Measurements from ENCODE around the gene PROSER2. TPM values are rescaled to one million over a fixed set of nuclear protein-coding genes. Genes with fewer than 3 reads are reported as not detected.

Gene PROSER2
- total RNA-seq, 2 donors from 2014 or later: 24.7 to 39.9 TPM

DNA sequence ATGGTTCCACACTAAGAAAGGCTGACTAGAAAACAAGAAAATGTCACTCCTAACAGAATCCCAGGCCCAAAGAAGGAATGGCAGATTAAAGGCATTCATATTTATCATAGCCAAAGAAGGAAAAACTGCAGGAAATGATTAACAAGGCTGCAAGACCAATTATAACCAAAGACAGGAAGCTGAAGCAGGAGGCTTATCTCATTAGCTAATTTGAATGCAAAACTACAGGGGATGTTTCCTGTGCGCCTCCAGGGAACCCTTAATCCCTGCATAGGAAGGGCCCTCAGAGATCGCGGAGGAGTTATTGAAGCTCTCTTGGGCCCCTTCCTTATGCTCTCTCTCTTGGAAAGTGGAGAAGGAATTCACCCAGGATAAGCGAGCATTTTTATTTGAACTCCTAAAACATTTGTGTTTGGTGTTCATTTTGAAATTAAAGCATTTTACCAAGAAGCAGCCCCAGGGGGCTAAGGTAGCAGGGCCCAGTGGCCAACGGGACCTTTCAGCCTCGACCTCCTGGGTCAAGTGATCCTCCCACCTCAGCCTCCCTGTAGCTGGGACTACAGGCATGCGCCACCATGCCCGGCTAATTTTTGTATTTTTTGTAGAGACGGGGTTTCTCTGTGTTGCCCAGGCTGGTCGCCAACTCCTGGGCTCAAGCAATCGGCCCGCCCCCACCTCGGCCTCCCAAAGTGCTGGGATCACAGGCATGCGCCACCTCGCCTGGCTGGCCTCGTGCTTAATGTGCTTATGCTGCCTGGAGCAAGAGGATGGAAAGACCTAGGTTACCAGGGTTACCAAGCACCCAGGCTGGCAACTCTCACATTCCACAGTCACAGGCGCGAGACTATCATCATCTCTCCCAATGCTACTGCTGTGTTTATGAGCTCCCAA lies 24.1 kb upstream of the PROSER2 start:
- 77% methylated on average over 18 of the region's 18 CpGs for WGBS

DNA sequence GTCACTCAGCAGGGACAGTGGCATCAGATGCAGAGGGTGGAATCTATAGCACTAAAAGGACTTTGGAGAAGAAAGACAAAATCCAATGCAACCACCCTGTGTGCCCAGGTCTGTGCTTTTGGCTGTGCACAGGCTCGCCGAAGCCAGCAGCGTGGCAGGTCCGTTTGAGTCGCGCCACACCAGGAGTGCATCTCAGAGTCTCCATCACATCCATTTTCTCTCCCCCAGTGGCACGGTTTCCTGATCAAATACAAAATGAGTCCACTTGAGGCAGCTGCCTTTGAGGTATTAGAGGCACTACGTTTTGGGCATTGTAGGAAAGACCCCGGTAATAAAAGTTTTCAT lies 23.4 kb upstream of the PROSER2 start:
- H3K9me3 ChIP-seq: no peaks in the 10 kb centered on the region
- TF ChIP-seq POLR2A (IDR thresholded peaks at IDR 0.05) (no peak), POLR2AphosphoS5 (IDR thresholded peaks at IDR 0.05) (no peak)
- TF ChIP-seq, protein P1, sequence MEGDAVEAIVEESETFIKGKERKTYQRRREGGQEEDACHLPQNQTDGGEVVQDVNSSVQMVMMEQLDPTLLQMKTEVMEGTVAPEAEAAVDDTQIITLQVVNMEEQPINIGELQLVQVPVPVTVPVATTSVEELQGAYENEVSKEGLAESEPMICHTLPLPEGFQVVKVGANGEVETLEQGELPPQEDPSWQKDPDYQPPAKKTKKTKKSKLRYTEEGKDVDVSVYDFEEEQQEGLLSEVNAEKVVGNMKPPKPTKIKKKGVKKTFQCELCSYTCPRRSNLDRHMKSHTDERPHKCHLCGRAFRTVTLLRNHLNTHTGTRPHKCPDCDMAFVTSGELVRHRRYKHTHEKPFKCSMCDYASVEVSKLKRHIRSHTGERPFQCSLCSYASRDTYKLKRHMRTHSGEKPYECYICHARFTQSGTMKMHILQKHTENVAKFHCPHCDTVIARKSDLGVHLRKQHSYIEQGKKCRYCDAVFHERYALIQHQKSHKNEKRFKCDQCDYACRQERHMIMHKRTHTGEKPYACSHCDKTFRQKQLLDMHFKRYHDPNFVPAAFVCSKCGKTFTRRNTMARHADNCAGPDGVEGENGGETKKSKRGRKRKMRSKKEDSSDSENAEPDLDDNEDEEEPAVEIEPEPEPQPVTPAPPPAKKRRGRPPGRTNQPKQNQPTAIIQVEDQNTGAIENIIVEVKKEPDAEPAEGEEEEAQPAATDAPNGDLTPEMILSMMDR (IDR thresholded peaks at IDR 0.05): no peak
- WGBS: 87% methylated on average over 9 of the region's 9 CpGs
- H3K27me3 ChIP-seq (replicated peaks; ENCODE audit: insufficient read depth): no peaks in the 10 kb centered on the region
- no peak overlapping the region for H3K4me3 ChIP-seq
- peaks cover 3% of the 10 kb centered on the region for H3K4me1 ChIP-seq (replicated peaks)
- DNase-seq (ENCODE audit: low spot score): no peak
- H3K27ac ChIP-seq: no peak overlapping the region
- intact Hi-C loops (cut with DNase I): no loop called here
- H3K36me3 ChIP-seq: no peaks in the 10 kb centered on the region

More for the DNA sequence above, 24.1 kb upstream of the PROSER2 start:
- H3K27me3 ChIP-seq (replicated peaks; ENCODE audit: insufficient read depth): no peaks in the 10 kb centered on the region
- H3K9me3 ChIP-seq: no peaks in the 10 kb centered on the region
- H3K36me3 ChIP-seq: no peaks in the 10 kb centered on the region
- no peak for DNase-seq (ENCODE audit: low spot score)
- peaks cover 3% of the 10 kb centered on the region for H3K4me1 ChIP-seq (replicated peaks)
- no peak overlapping the region for H3K4me3 ChIP-seq
- no peak overlapping the region for H3K27ac ChIP-seq
- intact Hi-C loops (cut with DNase I): no loop called here
- no peak for TF ChIP-seq POLR2A (IDR thresholded peaks at IDR 0.05)
- TF ChIP-seq POLR2AphosphoS5 (IDR thresholded peaks at IDR 0.05): no peak
- TF ChIP-seq, protein P1 (IDR thresholded peaks at IDR 0.05): no peak

DNA sequence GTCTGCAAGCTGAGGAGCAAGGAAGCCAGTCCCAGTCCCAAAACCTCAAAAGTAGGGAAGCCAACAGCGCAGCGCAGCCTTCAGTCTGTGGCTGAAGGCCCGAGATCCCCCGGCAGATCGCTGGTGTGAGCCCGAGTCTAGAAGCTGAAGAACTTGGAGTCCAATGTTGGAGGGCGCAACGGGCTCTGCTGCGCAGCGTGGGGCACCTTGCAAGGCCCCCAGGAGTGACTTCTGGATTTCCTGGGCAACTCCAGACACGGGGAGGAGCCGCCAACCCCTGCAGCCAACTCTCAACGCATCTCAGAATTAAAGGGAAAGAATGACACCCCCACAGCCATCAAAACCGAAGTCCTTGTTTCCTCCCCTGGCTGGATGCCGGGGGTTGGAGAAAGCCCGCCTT lies 18.8 kb upstream of the PROSER2 start:
- H3K27ac ChIP-seq: no peak overlapping the region
- TF ChIP-seq, protein P1 (IDR thresholded peaks at IDR 0.05): no peak
- TF ChIP-seq POLR2A (IDR thresholded peaks at IDR 0.05): no peak
- TF ChIP-seq POLR2AphosphoS5 (IDR thresholded peaks at IDR 0.05): no peak
- WGBS: 91% methylated on average over 16 of the region's 16 CpGs

DNA sequence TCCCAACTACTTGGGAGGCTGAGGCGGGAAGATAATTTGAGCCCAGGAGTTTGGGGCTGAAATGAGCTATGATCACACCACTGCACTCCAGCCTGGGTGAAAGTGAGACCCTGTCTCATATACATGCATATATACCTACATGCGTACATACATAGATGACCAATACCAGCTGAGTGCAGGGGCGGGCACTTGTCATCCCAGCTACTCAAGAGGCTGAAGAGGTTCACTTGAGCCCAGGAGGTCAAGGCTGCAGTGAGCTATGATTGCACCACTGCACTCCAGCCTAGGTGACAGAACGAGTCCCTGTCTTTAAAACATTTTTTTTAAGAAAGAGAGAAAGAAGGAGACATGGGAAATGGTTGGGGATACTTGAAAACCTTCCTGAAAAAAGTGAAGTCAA lies 17.4 kb upstream of the PROSER2 start:
- no peak overlapping the region for H3K4me3 ChIP-seq
- TF ChIP-seq POLR2AphosphoS5 (IDR thresholded peaks at IDR 0.05): no peak
- TF ChIP-seq, protein P1 (IDR thresholded peaks at IDR 0.05): no peak
- no peaks in the 10 kb centered on the region for H3K27me3 ChIP-seq (replicated peaks; ENCODE audit: insufficient read depth)
- no peaks in the 10 kb centered on the region for H3K4me1 ChIP-seq (replicated peaks)
- DNase-seq (ENCODE audit: low spot score): no peak
- H3K9me3 ChIP-seq: no peaks in the 10 kb centered on the region
- 85% methylated on average over 4 of the region's 4 CpGs for WGBS
- no peak overlapping the region for H3K27ac ChIP-seq
- intact Hi-C loops (cut with DNase I): no loop called here
- no peaks in the 10 kb centered on the region for H3K36me3 ChIP-seq

More for the DNA sequence above, 18.8 kb upstream of the PROSER2 start:
- no peak overlapping the region for H3K4me3 ChIP-seq
- no peaks in the 10 kb centered on the region for H3K36me3 ChIP-seq
- H3K4me1 ChIP-seq (replicated peaks): no peaks in the 10 kb centered on the region
- H3K27me3 ChIP-seq (replicated peaks; ENCODE audit: insufficient read depth): no peaks in the 10 kb centered on the region
- H3K9me3 ChIP-seq: no peaks in the 10 kb centered on the region
- intact Hi-C loops (cut with DNase I): no loop called here
- DNase-seq (ENCODE audit: low spot score): no peak

DNA sequence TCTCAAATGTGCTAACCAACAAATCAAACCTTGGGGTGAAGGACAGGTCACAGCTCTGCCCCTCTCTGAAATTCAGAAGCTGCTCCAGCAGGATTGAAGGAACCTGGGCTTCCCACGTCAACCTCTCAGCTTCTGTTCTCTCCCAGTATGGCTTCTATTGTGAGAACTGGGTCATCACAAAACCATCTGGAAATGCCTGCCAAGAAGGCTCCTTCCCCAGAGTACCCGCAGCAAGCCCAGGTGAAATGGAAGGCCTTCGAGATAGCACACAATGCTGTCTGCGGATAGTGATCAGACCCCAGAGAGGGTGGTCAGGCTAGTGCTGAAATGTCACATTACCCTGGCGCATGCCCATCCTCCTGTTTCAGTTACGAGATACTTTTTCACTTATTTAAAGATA lies 16.4 kb upstream of the PROSER2 start:
- Histone ChIP-seq H3K4me1 (replicated peaks) (no peaks in the 10 kb centered on the region), H3K4me3 (no peak overlapping the region), H3K27ac (no peak overlapping the region), H3K27me3 (replicated peaks; ENCODE audit: insufficient read depth) (no peaks in the 10 kb centered on the region), H3K9me3 (no peaks in the 10 kb centered on the region), H3K36me3 (no peaks in the 10 kb centered on the region)
- 84% methylated on average over 6 of the region's 6 CpGs for WGBS
- no peak for DNase-seq (ENCODE audit: low spot score)
- intact Hi-C loops (cut with DNase I): no loop called here
- no peak for TF ChIP-seq POLR2A (IDR thresholded peaks at IDR 0.05)
- TF ChIP-seq, protein P1 (IDR thresholded peaks at IDR 0.05): no peak
- TF ChIP-seq POLR2AphosphoS5 (IDR thresholded peaks at IDR 0.05): no peak
